HCT116 (cell line): ENCODE results near the gene TPD52L1. TPM values are rescaled to one million over a fixed set of nuclear protein-coding genes. Genes with fewer than 3 reads are reported as not detected.

ENCODE experiments used
- ATAC-seq: fragments of 200-7000 bp; cut with Tn5 transposase; 2 replicates; pipeline ENCODE4 v1.9.1; 2020; ENCODE audit warnings: mild to moderate bottlenecking, moderate library complexity
- BruUV-seq: library from RNA; stranded (reverse); fragments of 400-500 nt; replicated peaks from 2 replicates; lab custom pipeline; 2021; lab: Mats Ljungman, UMichigan
- CTCF ChIA-PET: fragments of 300-600 bp; sonication (Branson Sonifier 250); formaldehyde crosslinking; loops from one replicate; lab custom pipeline; 2021; ENCODE audit warnings: antibody characterized with exemption; lab: Charles Lee
- POLR2A ChIA-PET: fragments of 300-600, 350-600 bp; sonication (Branson Sonifier 250); formaldehyde crosslinking; loops from one replicate; lab custom pipeline; 2021; ENCODE audit warnings: antibody characterized with exemption; lab: Charles Lee
- RAD21 ChIA-PET, 2 experiments: fragments of 300-600 bp; sonication (Branson Sonifier 250); formaldehyde crosslinking; loops; one replicate each; lab custom pipeline; 2023; ENCODE audit warnings: low total read pairs in 2 of 2; ENCODE audit not compliant: uncharacterized antibody in 2 of 2, unreplicated experiment in 2 of 2, low non-redundant PET in 1 of 2; lab: Charles Lee
- DNase-seq: peaks from one replicate; pipeline ENCODE4 v3.0.0-alpha.2; 2010; ENCODE audit warnings: low read depth, low spot score
- H2AFZ ChIP-seq: fragments of 200-600 bp; shearing (Covaris generic), sonication (generic); 2 replicates; pipeline ENCODE4 v1.6.1; 2017; ENCODE audit warnings: low read depth, mixed run types, mixed read lengths, antibody characterized with exemption, low read length; ENCODE audit not compliant: poor library complexity, severe bottlenecking
- H3K27ac ChIP-seq: 2 replicates; pipeline ENCODE4 v1.5.1; 2012; ENCODE audit warnings: low read depth, low read length
- H3K27me3 ChIP-seq: fragments of 200-600 bp; sonication (generic); 2 replicates; pipeline ENCODE4 v1.6.1; 2016; ENCODE audit warnings: mixed run types, low read length, mixed read lengths; ENCODE audit not compliant: insufficient read depth
- H3K36me3 ChIP-seq, 2 experiments: fragments of 200-500 bp in 1 of 2; fragments of 200-600 bp in 1 of 2; sonication (Bioruptor generic) in 1 of 2; sonication (generic) in 1 of 2; 2 replicates each; pipeline versions ENCODE4 v1.5.1 to v1.6.1; 2014 to 2016; ENCODE audit warnings: low read length in 2 of 2, inconsistent platforms in 1 of 2, mixed read lengths in 1 of 2, mixed run types in 1 of 2; ENCODE audit not compliant: insufficient read depth in 2 of 2, control insufficient read depth in 1 of 2
- H3K4me1 ChIP-seq, 2 experiments: fragments of 200-600 bp in 1 of 2; sonication (generic) in 1 of 2; 2 replicates each; pipeline versions ENCODE4 v1.5.1 to v1.6.1; 2012 to 2017; ENCODE audit warnings: low read length in 2 of 2, inconsistent platforms in 1 of 2, mild to moderate bottlenecking in 1 of 2, mixed read lengths in 1 of 2, mixed run types in 1 of 2, moderate library complexity in 1 of 2; ENCODE audit not compliant: insufficient read depth in 2 of 2, control insufficient read depth in 1 of 2
- H3K4me2 ChIP-seq: fragments of 200-600 bp; sonication (generic); 2 replicates; pipeline ENCODE4 v1.6.1; 2017; ENCODE audit warnings: mixed run types, low read length, mixed read lengths
- H3K4me3 ChIP-seq, 2 experiments: fragments of 200-600 bp in 1 of 2; sonication (generic) in 1 of 2; replicated peaks in 1 of 2; 2 replicates each; pipeline ENCODE4 v1.5.1; 2011 to 2016; ENCODE audit warnings: low read length in 2 of 2, control low read depth in 1 of 2, low read depth in 1 of 2, mild to moderate bottlenecking in 1 of 2, mixed read lengths in 1 of 2, mixed run types in 1 of 2
- H3K79me2 ChIP-seq: fragments of 200-600 bp; sonication (generic); 2 replicates; pipeline ENCODE4 v1.6.1; 2017; ENCODE audit warnings: mild to moderate bottlenecking, mixed run types, low read length, moderate library complexity, mixed read lengths; ENCODE audit not compliant: insufficient read depth
- H3K9ac ChIP-seq: fragments of 200-600 bp; sonication (generic); 2 replicates; pipeline ENCODE4 v1.6.1; 2016; ENCODE audit warnings: low read length, mixed read lengths
- H3K9me2 ChIP-seq: fragments of 200-600 bp; sonication (generic), shearing (Covaris generic); 2 replicates; pipeline ENCODE4 v1.6.1; 2017; ENCODE audit warnings: mixed run types, mild to moderate bottlenecking, moderate library complexity; ENCODE audit not compliant: insufficient read depth
- H3K9me3 ChIP-seq, 2 experiments: fragments of 200-500 bp in 1 of 2; fragments of 200-600 bp in 1 of 2; sonication (Bioruptor generic) in 1 of 2; sonication (generic) in 1 of 2; 2 replicates each; pipeline ENCODE4 v1.6.1; 2014 to 2017; ENCODE audit warnings: low read length in 2 of 2, mixed read lengths in 2 of 2, inconsistent platforms in 1 of 2, low read depth in 1 of 2, mild to moderate bottlenecking in 1 of 2, mixed run types in 1 of 2, moderate library complexity in 1 of 2; ENCODE audit not compliant: control insufficient read depth in 1 of 2, insufficient read depth in 1 of 2
- H4K20me1 ChIP-seq: fragments of 200-600 bp; sonication (generic), shearing (Covaris generic); 2 replicates; pipeline ENCODE4 v1.6.1; 2017; ENCODE audit warnings: mixed run types, mild to moderate bottlenecking, moderate library complexity; ENCODE audit not compliant: insufficient read depth
- CBX3 ChIP-seq: IDR thresholded peaks from 2 replicates; pipeline ENCODE4 v1.6.1; 2012; ENCODE audit warnings: low read depth
- CEBPB ChIP-seq: IDR thresholded peaks from 2 replicates; pipeline ENCODE4 v1.6.1; 2012; ENCODE audit warnings: low read depth
- ELF1 ChIP-seq: IDR thresholded peaks from 2 replicates; pipeline ENCODE4 v1.6.1; 2012; ENCODE audit warnings: low read depth, borderline replicate concordance
- EZH2phosphoT487 ChIP-seq: fragments of 200-600 bp; IDR thresholded peaks from 2 replicates; pipeline ENCODE4 v1.6.1; 2018; ENCODE audit warnings: antibody characterized with exemption, borderline replicate concordance
- JUND ChIP-seq: IDR thresholded peaks from 2 replicates; pipeline ENCODE4 v1.6.1; 2012
- POLR2A ChIP-seq: IDR thresholded peaks from 2 replicates; pipeline ENCODE4 v1.7.0; 2011; ENCODE audit warnings: borderline replicate concordance; ENCODE audit not compliant: insufficient read depth, insufficient read length; ENCODE audit errors: extremely low read depth
- POLR2AphosphoS5 ChIP-seq: IDR thresholded peaks from 2 replicates; pipeline ENCODE4 v1.6.1; 2011; ENCODE audit warnings: mild to moderate bottlenecking, low read depth, low read length, moderate library complexity
- SP1 ChIP-seq: IDR thresholded peaks from 2 replicates; pipeline ENCODE4 v1.6.1; 2012; ENCODE audit warnings: low read depth
- SRF ChIP-seq: IDR thresholded peaks from 2 replicates; pipeline ENCODE4 v1.6.1; 2012; ENCODE audit warnings: low read depth
- YY1 ChIP-seq: IDR thresholded peaks from 2 replicates; pipeline ENCODE4 v1.6.1; 2011; ENCODE audit warnings: low read length, low read depth, moderate library complexity, mild to moderate bottlenecking; ENCODE audit not compliant: insufficient replicate concordance; ENCODE audit errors: extremely low read depth
- ZFX ChIP-seq: fragments of 450-650 bp; IDR thresholded peaks from 2 replicates; pipeline ENCODE4 v1.6.1; 2017
- ZNF274 ChIP-seq: fragments of 200-500 bp; sonication (Bioruptor generic); IDR thresholded peaks from 2 replicates; pipeline ENCODE4 v1.6.1; 2014; ENCODE audit warnings: mild to moderate bottlenecking, low read depth, low read length, inconsistent platforms
- intact Hi-C: fragments of 100-400 bp; cut with micrococcal nuclease; formaldehyde crosslinking; loops from 2 replicates; pipeline ENCODE4 v1.10.0; 2022
- total RNA-seq: library from RNA; stranded (reverse); gene quantifications from one replicate; pipeline ENCODE4 v1.2.1, GENCODE V29; 2021; ENCODE audit not compliant: unreplicated experiment
- TF ChIP-seq, protein P1 (sequence below): IDR thresholded peaks from 2 replicates; pipeline ENCODE4 v1.6.1; 2012
- TF ChIP-seq, protein P2 (sequence below): IDR thresholded peaks from 2 replicates; pipeline ENCODE4 v1.6.1; 2012; ENCODE audit warnings: low read depth

The TPD52L1 gene
- total RNA-seq, 1 experiment from 2014 or later, result 64.1 TPM

- POLR2A ChIA-PET, result no interaction called here
- intact Hi-C loops, result no loop called here
- TF ChIP-seq YY1 (no peak), ZFX (no peak)
- Histone ChIP-seq H3K79me2 (no peaks in the 10 kb centered on the region), H3K27ac (no peak overlapping the region), H3K9me3 (no peaks in the 10 kb centered on the region), H3K4me3 (no peak overlapping the region), H3K9ac (no peak overlapping the region), H2AFZ (no peak overlapping the region), H3K36me3 (no peaks in the 10 kb centered on the region), H4K20me1 (no peaks in the 10 kb centered on the region), H3K9me2 (no peaks in the 10 kb centered on the region; the same call in 1 of the 2 replicates), H3K4me1 (no peaks in the 10 kb centered on the region), H3K27me3 (no peaks in the 10 kb centered on the region), H3K4me2 (no peak overlapping the region)
- DNase-seq, result no peak
- CTCF ChIA-PET, result no interaction called here
- ATAC-seq, result no peak
- BruUV-seq, result no TSS peak
- RAD21 ChIA-PET, result no interaction called here
These were observed 17.2 kb upstream of the TPD52L1 start for GRCh38 chr6:125136378-125136777.

DNA sequence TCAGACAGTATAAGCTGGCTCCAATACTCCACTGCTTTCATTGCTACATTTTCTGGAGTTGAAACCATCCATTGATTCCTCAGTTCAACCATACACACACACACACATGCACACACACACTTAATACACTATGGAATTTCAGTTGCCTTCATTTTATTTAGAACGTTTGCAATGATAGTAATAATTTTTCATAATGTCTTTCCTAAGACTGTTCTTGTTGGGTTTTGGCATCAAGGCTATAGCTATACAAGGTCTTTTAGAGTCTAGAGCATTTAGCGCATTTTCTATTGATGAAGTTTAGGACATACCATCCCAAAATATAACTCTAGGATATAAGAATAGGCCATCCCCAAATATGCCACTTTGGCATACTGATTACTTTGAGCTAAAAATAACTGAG, 15.5 kb upstream of the TPD52L1 start:
- ChIA-PET RAD21 (no interaction called here), POLR2A (no interaction called here), CTCF (no interaction called here)
- Histone ChIP-seq H3K9ac (no peak overlapping the region), H3K27ac (no peak overlapping the region), H3K4me3 (no peak overlapping the region), H3K4me1 (no peaks in the 10 kb centered on the region), H3K4me2 (no peak overlapping the region), H3K27me3 (no peaks in the 10 kb centered on the region), H3K36me3 (no peaks in the 10 kb centered on the region), H4K20me1 (no peaks in the 10 kb centered on the region), H3K79me2 (no peaks in the 10 kb centered on the region), H3K9me3 (no peaks in the 10 kb centered on the region), H3K9me2 (no peaks in the 10 kb centered on the region; the same call in 1 of the 2 replicates), H2AFZ (no peak overlapping the region)
- no peak for ATAC-seq
- no peak for TF ChIP-seq SP1
- no peak for TF ChIP-seq ZNF274
- no peak for TF ChIP-seq JUND
- TF ChIP-seq POLR2AphosphoS5, result no peak
- no peak for TF ChIP-seq ZFX
- TF ChIP-seq CBX3, result no peak
- TF ChIP-seq ELF1, result no peak
- no peak for TF ChIP-seq SRF
- no peak for TF ChIP-seq CEBPB
- TF ChIP-seq, protein P1, sequence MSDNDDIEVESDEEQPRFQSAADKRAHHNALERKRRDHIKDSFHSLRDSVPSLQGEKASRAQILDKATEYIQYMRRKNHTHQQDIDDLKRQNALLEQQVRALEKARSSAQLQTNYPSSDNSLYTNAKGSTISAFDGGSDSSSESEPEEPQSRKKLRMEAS, result no peak
- no peak for TF ChIP-seq POLR2A
- TF ChIP-seq EZH2phosphoT487, result no peak
- TF ChIP-seq, protein P2, sequence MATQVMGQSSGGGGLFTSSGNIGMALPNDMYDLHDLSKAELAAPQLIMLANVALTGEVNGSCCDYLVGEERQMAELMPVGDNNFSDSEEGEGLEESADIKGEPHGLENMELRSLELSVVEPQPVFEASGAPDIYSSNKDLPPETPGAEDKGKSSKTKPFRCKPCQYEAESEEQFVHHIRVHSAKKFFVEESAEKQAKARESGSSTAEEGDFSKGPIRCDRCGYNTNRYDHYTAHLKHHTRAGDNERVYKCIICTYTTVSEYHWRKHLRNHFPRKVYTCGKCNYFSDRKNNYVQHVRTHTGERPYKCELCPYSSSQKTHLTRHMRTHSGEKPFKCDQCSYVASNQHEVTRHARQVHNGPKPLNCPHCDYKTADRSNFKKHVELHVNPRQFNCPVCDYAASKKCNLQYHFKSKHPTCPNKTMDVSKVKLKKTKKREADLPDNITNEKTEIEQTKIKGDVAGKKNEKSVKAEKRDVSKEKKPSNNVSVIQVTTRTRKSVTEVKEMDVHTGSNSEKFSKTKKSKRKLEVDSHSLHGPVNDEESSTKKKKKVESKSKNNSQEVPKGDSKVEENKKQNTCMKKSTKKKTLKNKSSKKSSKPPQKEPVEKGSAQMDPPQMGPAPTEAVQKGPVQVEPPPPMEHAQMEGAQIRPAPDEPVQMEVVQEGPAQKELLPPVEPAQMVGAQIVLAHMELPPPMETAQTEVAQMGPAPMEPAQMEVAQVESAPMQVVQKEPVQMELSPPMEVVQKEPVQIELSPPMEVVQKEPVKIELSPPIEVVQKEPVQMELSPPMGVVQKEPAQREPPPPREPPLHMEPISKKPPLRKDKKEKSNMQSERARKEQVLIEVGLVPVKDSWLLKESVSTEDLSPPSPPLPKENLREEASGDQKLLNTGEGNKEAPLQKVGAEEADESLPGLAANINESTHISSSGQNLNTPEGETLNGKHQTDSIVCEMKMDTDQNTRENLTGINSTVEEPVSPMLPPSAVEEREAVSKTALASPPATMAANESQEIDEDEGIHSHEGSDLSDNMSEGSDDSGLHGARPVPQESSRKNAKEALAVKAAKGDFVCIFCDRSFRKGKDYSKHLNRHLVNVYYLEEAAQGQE, result no peak
- no TSS peak for BruUV-seq
- no peak for DNase-seq
- intact Hi-C loops, result no loop called here
